Measurements from ENCODE around the gene RLN1.
"Not testable (repeated sequence)": the region's sequence is repeated elsewhere in the genome, so short reads cannot be mapped to it uniquely, and the experiment has no call there.

RLN1 gene

GRCh38 chr9:5338992-5339981 is at the start of gene RLN1:
RLN1 (minus strand) TSS chr9:5339876; CDS start chr9:5339746, 130 bp downstream.
- DNase-seq: not testable (repeated sequence)

- peak; percentile 87 for DNase-seq
These were observed 49.5 kb upstream of the RLN1 start for GRCh38 chr9:5389109-5389732.

- peak; percentile 38 for DNase-seq
These were observed 48.5 kb upstream of the RLN1 start for GRCh38 chr9:5388026-5388819.

GRCh38 chr9:5384436-5384835 is 44.8 kb upstream of the RLN1 start:
- DNase-seq: no peak

- no peak for DNase-seq
These were observed 42.8 kb upstream of the RLN1 start for GRCh38 chr9:5382479-5382878.

GRCh38 chr9:5375790-5376477 is 36.3 kb upstream of the RLN1 start:
- DNase-seq: no peak

GRCh38 chr9:5375091-5375490 is 35.4 kb upstream of the RLN1 start:
- DNase-seq: no peak

GRCh38 chr9:5364294-5365024 is 24.8 kb upstream of the RLN1 start:
- DNase-seq: no peak

- no peak for DNase-seq
These were observed 21.8 kb upstream of the RLN1 start for GRCh38 chr9:5361326-5362010.

GRCh38 chr9:5360341-5360740 is 20.7 kb upstream of the RLN1 start:
- DNase-seq: no peak

- DNase-seq: no peak
These were observed 17.9 kb upstream of the RLN1 start for GRCh38 chr9:5357431-5358105.

- DNase-seq: no peak
These were observed 16.1 kb upstream of the RLN1 start for GRCh38 chr9:5355817-5356216.

- DNase-seq: no peak
These were observed 15.6 kb upstream of the RLN1 start for GRCh38 chr9:5355226-5355625.

GRCh38 chr9:5354184-5354583 is 14.5 kb upstream of the RLN1 start:
- no peak for DNase-seq

- DNase-seq: no peak
These were observed 13.1 kb upstream of the RLN1 start for GRCh38 chr9:5352637-5353248.

- no peak for DNase-seq
These were observed 3.0 kb downstream of the RLN1 start for GRCh38 chr9:5336688-5337087.

GRCh38 chr9:5331276-5331675 is 8.4 kb downstream of the RLN1 start:
- not testable (repeated sequence) for DNase-seq

- DNase-seq: no peak
These were observed 12.7 kb downstream of the RLN1 start for GRCh38 chr9:5326893-5327548.

- no peak for DNase-seq
These were observed 13.5 kb downstream of the RLN1 start for GRCh38 chr9:5326187-5326586.

- not testable (repeated sequence) for DNase-seq
These were observed 18.1 kb downstream of the RLN1 start for GRCh38 chr9:5321601-5322000.
